ENCODE results near the gene IL31.

The IL31 gene

DNA sequence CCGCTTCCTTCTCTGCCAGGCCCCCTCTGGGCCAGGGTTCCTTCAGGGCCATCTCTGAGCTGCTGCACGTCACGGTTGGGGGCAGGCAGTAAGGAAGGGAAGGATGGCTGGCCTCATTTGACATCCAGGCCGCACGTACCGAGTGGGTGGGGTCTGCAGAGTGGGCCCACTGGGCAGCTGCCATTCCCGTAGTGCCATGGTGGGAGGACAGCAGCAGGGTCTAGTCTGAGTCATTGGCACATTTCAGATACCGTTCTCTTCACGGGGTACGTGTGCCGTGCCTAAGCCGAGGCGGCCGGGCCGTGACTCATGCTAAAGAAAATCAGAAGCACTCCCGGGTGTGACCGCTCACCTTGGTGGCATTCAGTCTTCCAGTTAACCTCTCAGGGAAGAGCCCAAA lies 43.9 kb downstream of the IL31 start:
- no peak for DNase-seq (ENCODE audit: low read depth in 2 of 2, low spot score in 1 of 2)

DNA sequence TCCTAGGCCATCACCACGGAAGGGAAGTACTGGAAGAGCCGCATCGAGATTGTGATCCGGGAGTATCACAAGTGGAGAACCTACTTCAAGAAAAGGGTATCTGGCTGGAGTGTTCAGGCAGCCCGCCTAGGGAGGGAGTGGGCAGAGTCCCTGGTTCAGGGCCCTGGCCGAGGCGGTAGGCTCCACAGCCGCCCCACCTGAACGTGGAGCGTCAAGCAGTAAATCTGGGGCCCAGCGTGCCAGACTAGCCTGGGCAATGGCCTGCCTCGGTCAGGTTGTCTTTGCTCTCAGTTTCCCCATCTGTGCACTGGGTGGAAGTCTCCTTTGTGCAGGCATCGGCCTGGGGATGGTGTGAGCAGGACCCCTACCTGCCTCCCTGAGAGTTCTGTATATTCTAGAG lies 44.9 kb downstream of the IL31 start:
- no peak for DNase-seq (ENCODE audit: low read depth in 2 of 2, low spot score in 1 of 2)

DNA sequence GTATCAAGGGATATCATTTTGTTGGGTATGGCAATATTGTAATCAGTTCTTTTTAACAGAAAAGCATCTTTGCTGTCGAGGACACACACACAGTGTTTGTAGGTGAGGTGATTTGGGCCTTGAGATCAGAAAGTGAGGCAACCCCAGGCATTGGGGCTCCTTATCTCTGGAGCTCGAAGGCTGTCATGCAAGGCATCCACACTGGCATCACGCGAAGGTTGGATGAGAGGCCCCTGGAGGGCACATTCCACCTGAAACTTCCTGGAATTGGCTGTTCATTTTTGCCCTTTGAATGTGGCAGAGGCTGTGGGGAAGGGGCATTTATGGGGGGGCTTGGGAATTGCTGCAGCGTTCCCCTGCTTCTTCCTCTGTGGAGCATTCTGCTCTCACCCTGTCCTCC lies 45.5 kb downstream of the IL31 start:
- DNase-seq (ENCODE audit: low read depth in 2 of 2, low spot score in 1 of 2): no peak

DNA sequence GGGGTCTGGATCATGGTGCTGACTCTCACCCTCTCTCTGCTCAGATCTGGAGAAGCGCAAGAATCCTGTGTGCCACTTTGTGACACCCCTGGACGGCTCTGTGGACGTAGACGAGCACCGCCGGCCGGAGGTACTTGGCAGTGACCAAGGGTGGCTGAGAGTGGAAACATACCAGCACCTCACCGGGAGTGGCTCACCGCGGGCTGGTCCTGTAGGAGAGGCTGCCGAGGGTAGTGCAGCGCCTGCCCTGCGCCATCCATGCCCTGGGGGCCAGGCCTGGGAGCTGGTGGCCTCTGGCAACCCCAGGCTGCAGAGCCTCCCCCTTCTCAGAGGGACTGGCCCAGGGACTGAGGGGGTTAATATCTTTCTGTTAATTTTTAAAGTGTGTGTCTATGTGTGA lies 46.2 kb downstream of the IL31 start:
- no peak for DNase-seq (ENCODE audit: low read depth in 2 of 2, low spot score in 1 of 2)

DNA sequence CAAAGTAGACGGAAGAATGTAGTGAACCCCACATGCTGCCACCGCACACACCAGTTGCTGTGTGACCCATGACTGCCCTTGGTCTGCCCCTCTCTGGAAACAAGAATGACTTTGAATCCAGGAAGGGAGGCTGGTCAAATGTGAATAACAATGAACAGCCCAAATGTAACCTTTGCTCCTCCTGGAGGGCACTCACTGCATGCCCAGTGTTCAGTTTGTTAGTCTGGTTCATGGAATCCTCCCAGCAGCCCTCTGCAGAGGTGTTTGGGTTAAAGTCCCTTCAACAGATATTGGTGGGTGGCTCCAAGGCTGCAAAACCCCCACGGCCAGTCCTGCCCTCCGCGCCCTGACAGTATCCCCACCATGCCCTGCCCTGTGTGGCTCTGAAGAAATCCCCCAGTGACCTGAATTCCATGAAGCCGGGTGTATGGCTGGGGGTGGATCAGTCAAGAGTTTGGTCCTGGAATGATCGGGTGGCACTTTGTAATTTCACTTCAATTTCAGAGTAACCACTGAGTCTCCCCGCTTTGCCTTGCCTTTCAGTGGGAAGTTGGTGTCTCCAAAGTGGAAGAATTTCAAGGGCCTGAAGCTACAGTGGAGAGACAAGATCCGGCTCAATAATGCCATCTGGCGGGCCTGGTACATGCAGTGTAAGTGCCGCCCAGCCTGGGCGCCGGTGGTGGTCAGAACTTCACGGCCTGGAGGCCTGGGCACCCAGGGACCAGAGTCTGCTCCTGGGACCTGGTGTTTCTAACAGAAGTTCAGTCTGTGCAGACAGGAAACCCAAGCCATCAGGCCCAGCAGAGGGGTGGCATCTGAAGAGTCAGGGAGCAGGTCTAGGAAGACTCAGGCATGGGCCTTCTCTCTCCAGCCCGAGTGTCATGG lies 47.1 kb downstream of the IL31 start:
- no peak for DNase-seq (ENCODE audit: low read depth in 2 of 2, low spot score in 1 of 2)

DNA sequence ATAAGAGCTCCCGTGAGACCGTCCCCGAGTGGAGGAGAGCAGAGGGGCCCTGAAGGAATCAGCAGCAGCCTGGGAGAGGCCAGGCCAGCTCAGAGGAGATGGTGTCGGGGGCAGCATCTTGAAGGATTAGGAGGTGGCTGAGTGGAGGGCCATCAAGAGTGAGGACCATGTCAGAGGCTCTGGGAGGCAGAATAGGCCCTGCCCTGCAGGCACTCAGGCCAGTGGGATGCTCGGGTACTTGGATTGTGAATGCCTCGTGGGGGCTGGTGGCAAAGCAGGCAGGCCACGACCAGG lies 47.7 kb downstream of the IL31 start:
- no peak for DNase-seq (ENCODE audit: low read depth in 2 of 2, low spot score in 1 of 2)

DNA sequence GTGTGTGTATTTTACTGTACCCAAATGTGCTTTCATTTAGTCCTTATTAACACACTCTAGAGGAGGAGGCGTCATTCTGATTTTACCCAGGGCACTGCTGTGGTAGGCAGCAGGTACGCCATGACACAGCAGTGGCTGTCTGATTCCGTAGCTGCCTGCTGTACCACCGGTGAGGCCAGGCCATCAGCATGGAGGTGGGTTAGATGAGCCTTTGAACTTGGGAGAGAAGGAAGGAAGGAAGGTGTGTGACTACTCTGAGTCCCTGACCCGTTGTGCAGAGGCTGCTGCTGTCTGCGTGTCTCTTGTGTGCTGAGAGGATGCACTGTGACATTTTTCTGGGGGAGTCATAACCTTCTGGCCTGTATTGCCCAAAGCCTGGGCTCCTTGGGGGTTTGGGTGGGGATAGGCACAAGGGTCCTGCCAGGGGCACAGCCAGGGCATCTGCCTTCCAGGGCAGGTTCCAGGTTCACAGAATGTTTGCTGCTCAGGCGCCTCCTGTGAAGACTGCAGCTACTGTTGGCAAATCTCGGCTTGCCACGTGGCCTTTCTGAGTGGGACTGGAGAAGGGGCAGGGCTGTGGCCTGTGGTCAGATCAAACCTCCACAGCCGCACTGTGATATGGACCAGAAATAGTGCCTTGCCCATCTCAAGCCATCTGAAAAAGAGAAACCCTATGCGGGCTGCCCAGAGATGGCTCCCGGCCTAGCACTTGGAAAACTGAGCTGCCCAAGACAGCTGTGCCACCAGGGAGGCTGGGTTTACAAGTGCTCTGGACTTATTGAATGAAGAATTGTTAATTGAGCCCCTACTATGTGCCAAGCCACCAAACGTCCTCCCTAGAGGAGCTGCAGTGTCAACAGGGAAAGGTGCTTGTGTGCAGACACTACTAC lies 48.3 kb downstream of the IL31 start:
- DNase-seq (ENCODE audit: low read depth in 2 of 2, low spot score in 1 of 2): no peak

DNA sequence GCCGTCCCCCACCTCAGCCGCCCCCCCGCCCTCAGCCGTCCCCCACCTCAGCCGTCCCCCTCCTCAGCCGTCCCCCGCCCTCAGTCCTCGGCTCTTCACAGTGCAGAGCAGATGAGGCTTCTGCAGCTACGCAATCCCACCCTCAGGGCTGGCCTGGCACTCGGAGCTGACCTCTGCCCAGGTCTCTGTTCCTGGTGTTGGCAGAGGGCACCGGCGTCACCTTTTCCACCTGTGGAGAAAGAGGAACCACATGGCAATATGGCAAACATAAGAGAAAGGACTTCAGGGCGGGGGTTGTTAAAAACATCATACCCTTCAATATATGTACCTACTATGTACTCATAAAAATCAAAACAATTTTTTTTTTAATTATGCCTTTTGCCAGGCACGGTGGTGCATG lies 49.7 kb downstream of the IL31 start:
- DNase-seq (ENCODE audit: low read depth in 2 of 2, low spot score in 1 of 2): no peak

DNA sequence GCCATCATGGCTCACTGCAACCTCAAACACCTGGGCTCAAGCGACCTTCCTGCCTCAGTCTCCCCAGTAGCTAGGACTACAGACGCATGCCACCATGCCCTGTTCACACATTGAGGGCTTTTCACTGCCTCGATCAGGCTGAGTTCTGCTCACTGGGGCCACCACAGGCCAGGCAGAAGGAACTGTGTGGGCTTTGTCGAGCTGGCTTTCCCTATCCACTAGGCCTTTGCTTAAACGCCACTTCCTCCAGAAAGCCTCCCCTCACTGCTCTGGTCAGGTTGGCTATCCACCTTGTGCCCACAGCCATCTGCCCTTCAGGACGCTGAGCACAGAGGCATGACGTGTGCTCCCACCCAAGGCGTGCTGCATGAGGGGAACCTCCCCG lies 50.3 kb downstream of the IL31 start:
- no peak for DNase-seq (ENCODE audit: low read depth in 2 of 2, low spot score in 1 of 2)

DNA sequence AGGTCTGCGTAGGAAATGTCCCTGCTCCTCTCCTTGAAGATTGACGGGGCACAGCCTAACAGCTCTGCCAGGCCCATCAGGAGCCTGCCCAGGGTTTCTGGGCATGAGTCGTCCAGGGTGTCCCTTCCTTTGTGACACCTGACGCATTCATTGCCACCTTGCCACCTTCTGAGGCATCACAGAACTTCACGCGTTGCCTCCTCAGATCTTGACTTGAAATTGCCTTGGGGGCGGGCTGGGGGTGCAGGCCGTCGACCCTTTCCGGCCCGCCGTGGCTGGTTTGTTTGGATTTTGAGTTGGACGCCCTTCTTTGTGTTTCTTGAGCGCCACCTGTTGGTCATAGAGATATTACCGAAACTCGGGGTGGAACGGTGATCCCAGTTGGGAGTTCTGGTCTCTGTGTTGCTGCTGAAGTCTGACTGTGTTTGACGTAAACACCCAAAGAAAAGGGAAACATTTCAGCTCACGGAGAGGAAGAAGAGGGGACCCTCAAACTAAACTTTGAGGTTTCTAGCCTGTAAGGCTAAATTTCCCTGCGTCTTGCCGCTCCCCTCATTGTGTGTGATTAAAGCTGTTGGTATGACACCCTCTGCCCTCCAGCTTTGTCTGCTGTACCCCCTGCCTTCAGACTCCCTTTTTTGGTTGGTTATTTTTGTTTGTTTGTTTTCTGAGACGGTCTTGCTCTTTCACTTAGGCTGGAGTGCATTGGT lies 50.8 kb downstream of the IL31 start:
- peak; percentile 25 to 54 for DNase-seq (ENCODE audit: low read depth in 2 of 2, low spot score in 1 of 2)
